A673 (cell line): ENCODE measurements around the gene C16orf54. TPM values are rescaled to one million over a fixed set of nuclear protein-coding genes. Genes with fewer than 3 reads are reported as not detected.
A peak's percentile ranks its signal among the peaks of the same experiment; 100 is the strongest.
"Not testable (repeated sequence)": the region's sequence is repeated elsewhere in the genome, so short reads cannot be mapped to it uniquely, and the experiment has no call there.

ENCODE experiments used
- BruUV-seq: library from RNA; stranded (reverse); fragments of 400-500 nt; replicated peaks from 2 replicates; lab custom pipeline; 2021; lab: Mats Ljungman, UMichigan
- CTCF ChIA-PET: fragments of 300-600 bp; sonication (Branson Sonifier 250); formaldehyde crosslinking; loops from one replicate; lab custom pipeline; 2022; ENCODE audit warnings: antibody characterized with exemption; lab: Charles Lee
- POLR2A ChIA-PET: fragments of 300-600 bp; sonication (Branson Sonifier 250); formaldehyde crosslinking; loops from one replicate; lab custom pipeline; 2022; ENCODE audit warnings: antibody characterized with exemption; ENCODE audit not compliant: low non-redundant PET; lab: Charles Lee
- DNase-seq: peaks from one replicate; pipeline ENCODE4 v3.0.0-alpha.2; 2015; ENCODE audit warnings: low spot score
- H3K27ac ChIP-seq: fragments of 200-600 bp; sonication (generic); 2 replicates; pipeline ENCODE4 v1.5.1; 2016; ENCODE audit warnings: mixed run types, low read depth, mild to moderate bottlenecking, mixed read lengths, antibody characterized with exemption, low read length; ENCODE audit not compliant: poor library complexity, severe bottlenecking
- H3K27me3 ChIP-seq: fragments of 200-600 bp; sonication (generic); replicated peaks from 2 replicates; pipeline ENCODE4 v1.6.1; 2017; ENCODE audit warnings: mixed run types, low read depth, mild to moderate bottlenecking, mixed read lengths, antibody characterized with exemption, low read length; ENCODE audit not compliant: insufficient read depth, poor library complexity
- H3K36me3 ChIP-seq: fragments of 200-600 bp; sonication (generic); 2 replicates; pipeline ENCODE4 v1.6.1; 2016; ENCODE audit warnings: mixed run types, mild to moderate bottlenecking, mixed read lengths, antibody characterized with exemption, low read length; ENCODE audit not compliant: insufficient read depth, poor library complexity, severe bottlenecking
- H3K4me1 ChIP-seq: fragments of 200-600 bp; sonication (generic); 2 replicates; pipeline ENCODE4 v1.6.1; 2017; ENCODE audit warnings: mixed run types, mild to moderate bottlenecking, mixed read lengths, antibody characterized with exemption, low read length; ENCODE audit not compliant: insufficient read depth, poor library complexity, severe bottlenecking
- H3K4me3 ChIP-seq: fragments of 200-600 bp; sonication (generic); 2 replicates; pipeline ENCODE4 v1.5.1; 2016; ENCODE audit warnings: low read depth, mixed run types, mild to moderate bottlenecking, mixed read lengths, low read length; ENCODE audit not compliant: poor library complexity, severe bottlenecking
- H3K9me3 ChIP-seq: fragments of 200-600 bp; sonication (generic); 2 replicates; pipeline ENCODE4 v1.6.1; 2016; ENCODE audit warnings: mixed run types, low read depth, mild to moderate bottlenecking, mixed read lengths, antibody characterized with exemption, low read length; ENCODE audit not compliant: poor library complexity, severe bottlenecking
- EZH2 ChIP-seq: fragments of 200-600 bp; sonication (generic); IDR thresholded peaks from 2 replicates; pipeline ENCODE4 v1.6.1; 2017; ENCODE audit warnings: borderline replicate concordance, low read depth, mild to moderate bottlenecking, mixed read lengths, antibody characterized with exemption, low read length; ENCODE audit not compliant: poor library complexity, severe bottlenecking
- intact Hi-C: fragments of 100-400 bp; cut with micrococcal nuclease; formaldehyde crosslinking; loops from one replicate; pipeline ENCODE4 v1.10.0; 2022; ENCODE audit not compliant: unreplicated experiment
- total RNA-seq: library from RNA; stranded (reverse); gene quantifications from 2 replicates; pipeline ENCODE4 v1.2.3, GENCODE V29; 2021
- TF ChIP-seq, protein P1 (sequence below): fragments of 300-800, 200-600 bp; sonication (generic); conservative IDR thresholded peaks from 2 replicates; pipeline ENCODE4 v1.5.1; 2017; ENCODE audit warnings: low read depth, mild to moderate bottlenecking, antibody characterized with exemption, low read length, moderate library complexity, mixed read lengths

Gene C16orf54
- total RNA-seq, 1 experiment from 2014 or later, result not detected

DNA sequence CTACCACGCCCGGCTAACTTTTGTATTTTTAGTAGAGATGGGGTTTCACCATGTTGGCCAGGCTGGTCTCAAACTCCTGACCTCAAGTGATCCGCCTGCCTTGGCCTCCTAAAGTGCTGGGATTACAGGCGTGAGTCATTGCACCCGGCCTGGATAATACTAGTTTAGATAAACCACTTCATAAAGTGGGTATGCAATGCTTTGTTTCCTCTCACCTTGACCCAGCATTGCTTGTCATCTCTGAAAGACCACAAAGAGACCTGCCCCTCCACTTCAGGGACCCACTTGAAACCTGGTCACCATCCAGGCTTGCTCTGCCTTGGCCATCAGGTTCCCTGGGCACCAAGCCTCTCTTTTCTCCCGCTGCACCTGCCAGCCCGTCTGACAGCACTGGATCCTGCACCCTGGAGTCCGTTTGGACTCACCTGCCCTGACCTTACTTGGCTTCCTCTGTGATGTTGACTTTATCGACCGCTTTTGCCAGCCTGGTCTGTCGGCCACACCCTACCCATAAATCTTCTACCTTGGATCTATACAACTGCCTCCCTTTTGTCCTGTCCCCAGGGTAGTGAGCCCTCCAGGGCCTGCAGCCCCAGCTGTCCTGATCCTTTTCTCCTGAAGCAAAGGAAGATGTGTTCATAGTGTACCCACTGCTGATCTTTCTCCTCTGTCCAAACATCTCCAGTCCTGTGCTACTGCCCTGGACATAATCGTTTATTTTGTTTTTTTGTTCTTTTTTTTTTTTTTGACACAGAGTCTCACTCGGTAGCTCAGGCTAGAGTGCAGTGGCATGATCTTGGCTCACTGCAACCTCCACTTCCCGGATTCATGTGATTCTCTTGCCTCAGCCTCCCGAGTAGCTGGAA, 19.6 kb upstream of the C16orf54 start:
- ChIA-PET CTCF (no interaction called here), POLR2A (no interaction called here)
- H3K27ac ChIP-seq, result no peak overlapping the region
- BruUV-seq, result no TSS peak
- intact Hi-C loops, result no loop called here
- DNase-seq, result no peak
- H3K36me3 ChIP-seq, result no peaks in the 10 kb centered on the region
- no peaks in the 10 kb centered on the region for H3K9me3 ChIP-seq
- no peak overlapping the region for H3K4me3 ChIP-seq
- no peaks in the 10 kb centered on the region for H3K4me1 ChIP-seq
- no peaks in the 10 kb centered on the region for H3K27me3 ChIP-seq
- TF ChIP-seq EZH2, result no peak
- TF ChIP-seq, protein P1, sequence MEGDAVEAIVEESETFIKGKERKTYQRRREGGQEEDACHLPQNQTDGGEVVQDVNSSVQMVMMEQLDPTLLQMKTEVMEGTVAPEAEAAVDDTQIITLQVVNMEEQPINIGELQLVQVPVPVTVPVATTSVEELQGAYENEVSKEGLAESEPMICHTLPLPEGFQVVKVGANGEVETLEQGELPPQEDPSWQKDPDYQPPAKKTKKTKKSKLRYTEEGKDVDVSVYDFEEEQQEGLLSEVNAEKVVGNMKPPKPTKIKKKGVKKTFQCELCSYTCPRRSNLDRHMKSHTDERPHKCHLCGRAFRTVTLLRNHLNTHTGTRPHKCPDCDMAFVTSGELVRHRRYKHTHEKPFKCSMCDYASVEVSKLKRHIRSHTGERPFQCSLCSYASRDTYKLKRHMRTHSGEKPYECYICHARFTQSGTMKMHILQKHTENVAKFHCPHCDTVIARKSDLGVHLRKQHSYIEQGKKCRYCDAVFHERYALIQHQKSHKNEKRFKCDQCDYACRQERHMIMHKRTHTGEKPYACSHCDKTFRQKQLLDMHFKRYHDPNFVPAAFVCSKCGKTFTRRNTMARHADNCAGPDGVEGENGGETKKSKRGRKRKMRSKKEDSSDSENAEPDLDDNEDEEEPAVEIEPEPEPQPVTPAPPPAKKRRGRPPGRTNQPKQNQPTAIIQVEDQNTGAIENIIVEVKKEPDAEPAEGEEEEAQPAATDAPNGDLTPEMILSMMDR, result no peak

DNA sequence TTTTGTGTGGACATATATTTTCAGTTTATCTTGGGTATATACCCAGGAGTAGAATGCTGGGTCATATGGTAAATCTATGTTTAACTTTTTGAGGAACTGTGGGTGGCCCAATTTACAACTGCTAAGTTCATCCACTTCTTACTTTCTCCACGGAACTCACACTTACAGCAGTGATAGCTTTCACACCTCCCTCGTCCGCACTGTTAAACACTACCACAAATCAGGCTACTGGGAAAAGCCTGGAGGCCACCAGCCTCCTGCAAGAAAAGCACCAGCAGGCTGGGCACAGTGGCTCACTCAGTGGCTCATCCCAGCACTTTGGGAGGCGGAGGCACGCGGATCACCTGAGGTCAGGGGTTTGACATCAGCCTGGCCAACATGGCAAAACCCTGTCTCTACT, 17.5 kb upstream of the C16orf54 start:
- Histone ChIP-seq H3K36me3 (no peaks in the 10 kb centered on the region), H3K9me3 (no peaks in the 10 kb centered on the region), H3K4me1 (no peaks in the 10 kb centered on the region), H3K27me3 (no peaks in the 10 kb centered on the region), H3K4me3 (no peak overlapping the region), H3K27ac (no peak overlapping the region)
- TF ChIP-seq EZH2, result no peak
- CTCF ChIA-PET, result no interaction called here
- no peak for DNase-seq
- intact Hi-C loops, result no loop called here
- BruUV-seq, result no TSS peak
- POLR2A ChIA-PET, result no interaction called here

DNA sequence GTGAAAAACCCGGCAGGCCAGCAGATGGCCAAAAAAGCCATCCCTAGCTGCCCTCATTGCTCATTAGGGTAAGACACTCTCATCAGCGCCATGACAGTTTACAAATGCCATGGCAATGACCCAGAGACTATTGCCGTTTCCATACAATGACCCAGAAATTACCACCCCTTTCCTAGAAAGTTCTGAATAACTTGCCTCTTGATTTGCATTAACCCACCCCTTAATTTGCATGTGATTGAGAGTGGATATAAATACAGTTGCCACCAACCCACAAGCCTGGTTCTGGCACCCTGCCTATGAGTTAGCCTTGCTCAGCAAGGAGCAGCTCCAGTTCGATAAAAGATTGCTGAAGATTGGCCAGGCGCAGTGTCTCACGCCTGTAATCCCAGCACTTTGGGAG, 16.1 kb upstream of the C16orf54 start:
- POLR2A ChIA-PET, result no interaction called here
- H3K27me3 ChIP-seq, result no peaks in the 10 kb centered on the region
- BruUV-seq, result no TSS peak
- intact Hi-C loops, result no loop called here
- no peaks in the 10 kb centered on the region for H3K36me3 ChIP-seq
- CTCF ChIA-PET, result no interaction called here
- H3K4me1 ChIP-seq, result no peaks in the 10 kb centered on the region
- H3K4me3 ChIP-seq, result no peak overlapping the region
- TF ChIP-seq EZH2, result no peak
- TF ChIP-seq, protein P1, result no peak
- peak; percentile 40 for DNase-seq
- no peaks in the 10 kb centered on the region for H3K9me3 ChIP-seq
- H3K27ac ChIP-seq, result no peak overlapping the region

DNA sequence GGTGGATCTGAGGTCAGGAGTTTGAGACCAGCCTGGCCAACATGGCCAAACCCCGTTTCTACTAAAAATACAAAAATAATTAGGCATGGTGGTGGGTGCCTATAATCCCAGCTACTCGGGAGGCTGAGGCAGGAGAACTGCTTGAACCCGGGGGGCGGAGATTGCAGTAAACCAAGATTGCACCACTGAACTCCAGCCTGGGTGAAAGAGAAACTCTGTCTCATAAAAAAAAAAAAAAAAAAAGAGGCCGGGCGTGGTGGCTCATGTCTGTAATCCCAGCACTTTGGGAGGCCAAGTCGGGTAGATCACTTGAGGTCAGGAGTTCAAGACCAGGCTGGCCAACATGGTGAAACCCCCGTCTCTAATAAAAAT, 15.5 kb upstream of the C16orf54 start:
- H3K27me3 ChIP-seq, H3K27ac ChIP-seq, H3K36me3 ChIP-seq, POLR2A ChIA-PET, BruUV-seq, intact Hi-C loops, H3K4me3 ChIP-seq, DNase-seq, H3K4me1 ChIP-seq, CTCF ChIA-PET, H3K9me3 ChIP-seq: not testable (repeated sequence)
